GM19035 (cell line): ENCODE results near the gene IL1B.

Source experiments
- ATAC-seq: cut with Tn5 transposase; IDR thresholded peaks from one replicate; pipeline ENCODE4 v1.9.1; 2021; ENCODE audit not compliant: unreplicated experiment

Gene IL1B

DNA sequence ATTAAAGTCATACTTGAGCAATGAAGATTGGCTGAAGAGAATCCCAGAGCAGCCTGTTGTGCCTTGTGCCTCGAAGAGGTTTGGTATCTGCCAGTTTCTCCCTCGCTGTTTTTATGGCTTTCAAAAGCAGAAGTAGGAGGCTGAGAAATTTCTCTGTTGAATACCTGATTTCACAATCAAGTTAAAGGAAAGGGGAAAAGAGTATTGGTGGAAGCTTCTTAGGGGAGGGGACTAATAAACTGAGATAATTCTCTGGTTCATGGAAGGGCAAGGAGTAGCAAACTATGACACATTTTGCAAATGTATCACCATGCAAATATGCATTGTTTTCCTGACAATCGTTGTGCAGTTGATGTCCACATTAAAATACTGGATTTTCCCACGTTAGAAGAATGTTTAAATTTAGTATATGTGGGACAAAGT lies at the start of gene IL1B:
Gene IL1B (minus strand): TSS at position 85 of the 423 bp plus-strand sequence. CDS start 550 bp downstream, outside the sequence.
- no peak for ATAC-seq

DNA sequence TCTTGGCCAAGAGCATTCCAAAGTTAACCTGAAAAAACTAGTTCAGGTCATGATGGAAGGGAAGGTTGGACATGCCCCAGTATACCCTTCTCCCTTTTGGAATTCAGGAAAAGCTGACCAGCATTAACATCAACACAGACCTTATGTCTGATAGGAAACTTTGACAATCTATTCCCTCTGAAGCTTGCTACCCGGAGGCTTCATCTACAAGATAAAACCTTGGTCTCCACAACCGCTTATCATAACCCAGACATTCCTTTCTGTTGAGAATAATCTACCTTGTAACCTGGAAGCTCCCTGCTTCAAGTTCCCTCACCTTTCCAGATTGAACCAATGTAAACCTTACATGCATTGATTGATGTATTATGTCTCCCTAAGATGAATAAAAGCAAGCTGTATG lies 49.7 kb upstream of the IL1B start:
- ATAC-seq: no peak

- no peak for ATAC-seq
Observed at GRCh38 chr2:112885506-112885902, 48.9 kb upstream of the IL1B start.

- peak; percentile 72 for ATAC-seq
Observed at GRCh38 chr2:112884869-112885505, 48.4 kb upstream of the IL1B start.

DNA sequence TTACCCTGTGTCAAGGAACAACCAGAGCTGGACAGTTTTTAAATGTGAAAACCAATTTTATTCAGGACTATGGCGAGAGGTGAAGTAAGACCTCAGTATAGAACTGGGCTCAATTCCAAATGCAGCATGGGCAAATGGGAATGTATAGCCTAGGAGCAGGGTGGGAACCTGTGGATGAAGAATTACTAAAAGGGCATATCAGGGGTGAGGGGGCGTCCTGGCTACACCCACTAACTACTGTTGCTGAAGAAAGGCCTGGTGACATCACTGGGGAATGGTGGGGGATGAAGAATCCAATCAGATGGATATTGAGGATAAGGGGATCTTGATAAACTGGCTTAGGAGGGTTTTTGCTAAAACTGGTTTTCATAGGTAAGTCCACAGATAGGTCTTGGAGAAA lies 47.1 kb upstream of the IL1B start:
- ATAC-seq: no peak

DNA sequence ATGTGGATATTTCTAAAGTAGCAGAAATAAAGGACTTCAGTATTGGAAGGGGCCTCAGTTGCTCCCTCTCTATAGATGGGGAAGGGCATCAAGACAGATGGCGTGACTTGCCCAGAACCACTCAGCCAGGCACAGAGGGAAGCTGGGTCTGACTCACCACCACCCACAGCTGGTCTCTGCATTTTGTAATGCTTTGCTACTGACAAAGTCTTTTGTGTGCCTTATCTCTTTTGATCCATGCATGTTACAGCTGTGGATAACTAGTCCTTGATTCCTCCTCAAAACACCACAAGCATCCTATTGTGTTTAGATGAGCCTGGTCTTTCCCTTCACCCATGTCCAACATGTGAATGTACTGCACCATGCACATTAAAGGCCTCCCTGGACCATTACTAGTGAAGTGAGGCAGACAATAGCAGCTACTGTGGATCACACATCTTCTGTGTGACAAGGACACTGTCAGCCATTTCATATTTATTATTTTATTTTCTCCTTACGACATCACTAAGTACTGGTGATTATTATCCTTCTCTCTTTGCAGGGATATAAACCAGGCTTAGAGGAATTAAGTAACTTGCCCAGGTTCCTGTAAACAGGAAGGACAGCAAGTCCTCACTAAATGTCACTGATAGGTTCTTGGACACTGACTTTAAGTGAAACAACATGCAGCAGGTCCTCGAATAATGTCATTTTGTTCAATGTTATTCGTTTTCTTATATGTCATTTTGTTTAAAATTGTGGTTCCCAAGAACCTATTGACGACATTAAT lies 44.8 kb upstream of the IL1B start:
- ATAC-seq: peak; percentile 60

DNA sequence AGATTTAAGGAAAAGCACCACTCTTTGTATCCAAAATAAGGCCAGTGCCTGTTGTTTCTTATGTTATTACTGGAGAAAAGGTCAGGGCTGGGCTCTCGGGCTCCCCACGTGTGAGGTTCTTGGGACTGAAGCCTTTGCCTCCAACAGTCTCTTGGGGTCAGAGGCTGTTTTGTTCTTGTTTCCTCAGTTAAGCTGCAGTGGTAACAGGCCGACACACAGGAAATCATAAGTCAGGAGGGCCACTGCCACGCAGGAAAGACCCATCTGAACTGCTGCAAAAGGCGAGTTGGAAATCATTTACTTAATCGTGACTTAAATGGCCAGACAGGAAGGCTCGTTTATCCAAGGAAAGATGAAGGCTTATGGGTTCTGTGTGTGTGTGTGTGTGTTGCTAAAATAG lies 44.1 kb upstream of the IL1B start:
- no peak for ATAC-seq

DNA sequence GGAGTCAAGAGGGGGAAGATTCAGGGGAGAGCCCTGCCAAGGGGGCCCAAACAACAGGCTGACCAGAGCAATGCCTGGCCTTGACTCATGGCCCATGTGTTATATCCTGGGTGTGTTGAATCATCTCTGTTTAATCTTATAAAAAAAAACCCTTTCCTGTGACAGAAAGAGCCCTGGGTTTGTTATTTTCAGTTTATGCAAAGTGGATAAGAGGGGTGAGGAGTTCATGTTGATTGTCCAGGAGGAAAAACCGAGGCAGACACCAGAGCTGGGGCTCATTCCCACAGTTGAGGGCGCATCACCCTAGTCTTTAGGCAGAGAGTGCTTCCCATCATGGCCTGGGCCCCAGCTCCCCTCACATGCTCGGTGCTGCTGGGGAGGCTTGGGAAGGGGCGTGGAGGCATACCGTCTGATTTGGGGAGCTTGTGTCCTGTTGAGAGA lies 43.5 kb upstream of the IL1B start:
- no peak for ATAC-seq

GRCh38 chr2:112879491-112880041 lies 43.0 kb upstream of the IL1B start:
- ATAC-seq: no peak

GRCh38 chr2:112877423-112877822 lies 40.8 kb upstream of the IL1B start:
- no peak for ATAC-seq

DNA sequence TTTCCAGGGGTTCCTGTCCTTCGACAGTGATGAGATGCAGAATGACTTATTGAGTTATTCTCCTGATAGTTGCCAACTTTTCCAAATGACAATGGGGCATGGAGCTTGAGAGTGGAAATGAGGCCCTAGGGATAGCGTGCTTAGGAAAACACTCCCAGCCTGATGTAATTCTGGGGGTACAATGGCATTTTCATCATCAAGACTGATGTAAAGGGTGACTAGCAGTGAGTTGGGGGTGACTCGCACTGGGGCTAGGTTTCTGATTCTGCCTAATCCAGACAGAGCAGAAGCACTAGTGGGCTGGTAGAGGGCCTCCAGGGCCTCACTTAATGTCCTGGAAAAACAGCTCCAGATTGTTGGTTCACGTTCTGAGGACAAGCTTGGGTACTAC lies 40.4 kb upstream of the IL1B start:
- ATAC-seq: no peak

GRCh38 chr2:112876257-112876970 lies 39.8 kb upstream of the IL1B start:
- no peak for ATAC-seq

GRCh38 chr2:112870841-112871835 lies 34.6 kb upstream of the IL1B start:
- no peak for ATAC-seq

- no peak for ATAC-seq
Observed at GRCh38 chr2:112869258-112869842, 32.8 kb upstream of the IL1B start.

DNA sequence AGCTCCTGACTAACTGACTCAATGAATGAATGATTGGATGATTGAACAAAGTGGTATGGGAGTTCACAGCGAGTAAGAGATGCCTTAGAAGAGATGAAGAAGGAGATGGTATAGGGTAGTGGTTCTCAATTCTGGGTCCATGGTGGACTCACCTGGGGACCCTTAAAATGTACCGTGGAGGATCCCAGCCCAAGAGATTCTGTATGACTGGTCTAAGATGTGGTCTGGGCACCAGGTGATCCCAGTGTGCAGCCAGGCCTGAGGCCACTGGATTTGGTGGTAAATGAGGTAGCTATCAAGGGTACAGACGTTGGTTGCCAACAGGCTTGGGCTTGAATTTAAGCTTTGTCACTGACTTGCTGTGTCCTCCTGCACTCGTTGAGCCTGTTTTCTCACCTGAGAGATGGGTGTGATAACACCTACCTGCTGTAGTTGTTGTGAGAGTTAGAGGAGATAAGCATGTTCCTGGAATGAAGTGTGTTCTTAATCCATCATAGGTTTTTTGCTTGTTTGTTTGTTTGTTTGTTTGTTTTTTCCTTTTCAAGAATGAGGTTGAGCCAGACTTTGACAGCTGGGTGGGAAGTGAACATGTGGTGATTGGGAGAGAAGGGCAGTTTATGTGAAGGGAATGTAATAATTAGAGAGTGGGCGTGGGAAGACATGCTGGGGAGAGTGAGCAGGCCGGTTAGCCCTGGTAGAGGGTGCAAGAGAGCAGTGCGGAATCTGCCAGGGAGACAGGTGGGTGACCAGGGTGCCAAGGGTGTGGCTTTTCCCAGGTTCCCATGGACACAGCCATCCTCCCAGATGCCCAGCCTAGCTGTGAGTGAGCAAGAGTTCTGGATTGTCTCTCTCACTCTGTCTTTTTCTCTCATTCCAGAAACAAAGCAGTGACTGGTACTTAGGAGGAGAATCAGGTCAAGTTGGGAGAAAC lies 31.4 kb upstream of the IL1B start:
- no peak for ATAC-seq

GRCh38 chr2:112866128-112866835 lies 29.7 kb upstream of the IL1B start:
- no peak for ATAC-seq

DNA sequence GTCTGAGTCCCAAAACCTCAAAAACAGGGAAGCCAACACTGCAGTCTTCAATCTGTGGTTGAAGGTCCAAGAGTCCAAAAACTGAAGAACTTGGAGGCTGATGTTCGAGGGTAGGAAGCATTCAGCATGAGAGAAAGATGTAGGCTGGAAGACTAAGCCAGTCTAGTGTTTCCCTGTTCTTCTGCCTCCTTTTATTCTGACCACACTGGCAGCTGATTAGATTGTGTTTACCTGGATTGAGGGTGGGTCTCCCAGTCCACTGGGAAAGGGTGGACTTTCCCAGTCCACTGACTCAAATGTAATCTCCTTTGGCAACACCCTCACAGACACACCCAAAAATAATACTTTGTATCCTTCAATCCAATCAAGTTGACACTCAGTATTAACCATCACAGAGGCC lies 27.5 kb upstream of the IL1B start:
- no peak for ATAC-seq
